Activated CD8-positive, alpha-beta T cell treated with anti-CD3 and anti-CD28 coated beads for 36 hours (primary cell): ENCODE measurements around the gene LGALS8. TPM values are rescaled to one million over a fixed set of nuclear protein-coding genes. Genes with fewer than 3 reads are reported as not detected.

Source experiments
- ATAC-seq: fragments of 200-7000 bp; cut with Tn5 transposase; one replicate; pipeline ENCODE4 v1.10.0; 2021; ENCODE audit warnings: mild to moderate bottlenecking, moderate library complexity
- CTCF ChIA-PET: fragments of 350-600 bp; sonication (Branson Sonifier 250); formaldehyde crosslinking; loops from one replicate; lab custom pipeline; 2021; ENCODE audit warnings: antibody characterized with exemption; lab: Charles Lee
- POLR2A ChIA-PET: fragments of 350-600 bp; sonication (Branson Sonifier 250); formaldehyde crosslinking; loops from one replicate; lab custom pipeline; 2021; ENCODE audit warnings: antibody characterized with exemption; lab: Charles Lee
- DNase-seq: peaks from one replicate; pipeline ENCODE4 v3.0.0-alpha.2; 2020
- H3K27ac Mint-ChIP-seq: one replicate; pipeline ENCODE4 v1.8.0; 2021; ENCODE audit warnings: mild to moderate bottlenecking, mixed read lengths
- H3K27me3 Mint-ChIP-seq: one replicate; pipeline ENCODE4 v1.8.0; 2021; ENCODE audit warnings: mixed read lengths
- H3K36me3 Mint-ChIP-seq: one replicate; pipeline ENCODE4 v1.8.0; 2021; ENCODE audit warnings: low read depth, mixed read lengths
- H3K4me1 Mint-ChIP-seq: one replicate; pipeline ENCODE4 v1.8.0; 2021; ENCODE audit warnings: low read depth, mixed read lengths
- H3K4me3 Mint-ChIP-seq: one replicate; pipeline ENCODE4 v1.8.0; 2021; ENCODE audit warnings: mild to moderate bottlenecking, moderate library complexity, mixed read lengths
- H3K9me3 Mint-ChIP-seq: one replicate; pipeline ENCODE4 v1.8.0; 2021; ENCODE audit warnings: mixed read lengths
- intact Hi-C: fragments of 100-400 bp; cut with micrococcal nuclease; formaldehyde crosslinking; loops from one replicate; pipeline ENCODE4 v1.10.0; 2022
- total RNA-seq, 2 experiments: library from RNA; stranded (reverse); gene quantifications; one replicate each; pipeline ENCODE4 v1.2.3, GENCODE V29; 2021
- TF ChIP-seq, protein P1 (sequence below): fragments of 200-600 bp; IDR thresholded peaks from one replicate; pipeline ENCODE4 v1.8.0; 2022; ENCODE audit warnings: antibody characterized with exemption, mild to moderate bottlenecking

The LGALS8 gene
- total RNA-seq, 2 experiments from 2014 or later = 87.3 to 89.3 TPM

GRCh38 chr1:236602171-236602570 is 78.4 kb downstream of the LGALS8 start:
- CTCF ChIA-PET = interaction anchor here (0.9 kb wide), 1 partner anchor 157 kb away, joined by 3 read pairs; no protein-coding TSS in a partner anchor
- Mint-ChIP-seq H3K27me3 (no peaks in the 10 kb centered on the region), H3K36me3 (peaks cover 42% of the 10 kb centered on the region), H3K4me3 (no peak overlapping the region), H3K9me3 (no peaks in the 10 kb centered on the region), H3K27ac (no peak overlapping the region), H3K4me1 (peaks cover 25% of the 10 kb centered on the region)
- DNase-seq (no peak), ATAC-seq (no peak)
- intact Hi-C loops = no loop called here
- POLR2A ChIA-PET = interaction anchor here (1.8 kb wide), 1 partner anchor 44 kb away, joined by 5 read pairs; no protein-coding TSS in a partner anchor
- TF ChIP-seq, protein P1, sequence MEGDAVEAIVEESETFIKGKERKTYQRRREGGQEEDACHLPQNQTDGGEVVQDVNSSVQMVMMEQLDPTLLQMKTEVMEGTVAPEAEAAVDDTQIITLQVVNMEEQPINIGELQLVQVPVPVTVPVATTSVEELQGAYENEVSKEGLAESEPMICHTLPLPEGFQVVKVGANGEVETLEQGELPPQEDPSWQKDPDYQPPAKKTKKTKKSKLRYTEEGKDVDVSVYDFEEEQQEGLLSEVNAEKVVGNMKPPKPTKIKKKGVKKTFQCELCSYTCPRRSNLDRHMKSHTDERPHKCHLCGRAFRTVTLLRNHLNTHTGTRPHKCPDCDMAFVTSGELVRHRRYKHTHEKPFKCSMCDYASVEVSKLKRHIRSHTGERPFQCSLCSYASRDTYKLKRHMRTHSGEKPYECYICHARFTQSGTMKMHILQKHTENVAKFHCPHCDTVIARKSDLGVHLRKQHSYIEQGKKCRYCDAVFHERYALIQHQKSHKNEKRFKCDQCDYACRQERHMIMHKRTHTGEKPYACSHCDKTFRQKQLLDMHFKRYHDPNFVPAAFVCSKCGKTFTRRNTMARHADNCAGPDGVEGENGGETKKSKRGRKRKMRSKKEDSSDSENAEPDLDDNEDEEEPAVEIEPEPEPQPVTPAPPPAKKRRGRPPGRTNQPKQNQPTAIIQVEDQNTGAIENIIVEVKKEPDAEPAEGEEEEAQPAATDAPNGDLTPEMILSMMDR = no peak

Other genes starting within 250 kb of the LGALS8 start
- gene ERO1B, start 242.0 kb upstream of the LGALS8 start, total RNA-seq = 1 to 10 TPM; 1.9 to 2.0 TPM
- 1 to 10 TPM; 1.7 to 3.0 TPM for gene EDARADD, start 129.7 kb upstream of the LGALS8 start, total RNA-seq
- gene HEATR1, start 80.5 kb downstream of the LGALS8 start, total RNA-seq = 10 to 100 TPM; 80.9 to 81.7 TPM
- under 1 TPM; 0.11 to 0.18 TPM for gene ACTN2, start 162.5 kb downstream of the LGALS8 start, total RNA-seq